GM04504 (cell line): ENCODE results near the gene SRR.
A peak's percentile ranks its signal among the peaks of the same experiment; 100 is the strongest.
"Not testable (repeated sequence)": the region's sequence is repeated elsewhere in the genome, so short reads cannot be mapped to it uniquely, and the experiment has no call there.

Experiments
- DNase-seq: peaks from one replicate; pipeline ENCODE4 v3.0.0-alpha.2; 2012; ENCODE audit warnings: low read depth

The SRR gene

DNA sequence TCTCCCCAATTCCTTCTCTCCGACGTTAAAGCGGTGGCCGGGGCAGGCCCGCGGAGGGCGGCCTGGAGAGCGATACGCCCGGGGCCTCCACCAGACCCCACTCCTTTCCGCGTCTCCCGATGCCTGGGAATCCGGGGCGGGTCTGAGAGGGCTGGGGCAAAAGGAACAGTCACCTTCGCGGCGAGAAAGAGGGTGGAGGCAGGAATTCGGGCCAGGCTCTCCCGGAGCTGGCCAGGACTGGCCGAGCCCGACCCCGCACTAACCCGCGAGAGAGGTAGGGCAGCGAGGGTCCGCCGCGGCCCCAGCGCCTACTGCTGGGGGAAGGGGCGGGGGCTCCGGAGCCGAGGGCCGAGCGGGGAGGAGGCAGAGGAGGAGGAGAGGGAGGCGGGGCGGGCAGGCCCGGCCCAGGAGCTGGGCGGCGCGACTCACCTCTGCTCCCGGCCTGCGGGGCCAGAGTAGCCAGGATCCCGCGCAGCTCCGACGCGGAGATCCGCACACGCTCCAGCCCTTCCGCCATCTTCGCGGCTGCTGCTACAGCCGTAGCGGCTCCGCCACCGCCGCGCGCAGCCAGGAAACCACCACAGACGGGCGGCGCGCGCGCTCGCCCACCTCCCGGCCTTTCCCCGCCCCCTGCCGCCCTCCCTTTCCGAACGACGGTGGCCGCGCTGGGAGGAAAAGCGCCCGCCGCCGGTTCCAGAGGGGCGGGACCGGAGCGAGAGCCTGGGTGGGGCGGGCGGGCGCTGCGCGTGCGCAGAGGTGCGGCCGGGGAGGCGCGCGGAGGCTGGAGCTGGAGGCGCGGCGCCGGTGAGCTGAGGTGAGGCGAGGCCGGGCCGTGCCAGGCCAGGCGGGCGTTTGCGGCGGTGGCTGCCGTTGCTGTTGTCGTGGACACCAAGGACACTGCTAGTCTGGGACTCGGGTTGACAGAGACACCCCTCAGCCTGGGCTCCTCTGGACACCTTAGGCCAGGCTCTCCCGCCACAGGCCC is at the start of gene SRR, which contains the start of gene SMG6:
Gene SRR, plus strand, starts transcription at position 747 of the 985 bp plus-strand sequence. CDS start 11,611 bp downstream, outside the sequence.
Gene SMG6, minus strand, starts transcription at position 582 of the 985 bp plus-strand sequence. Its CDS starts 65 bp downstream, at position 517.
- peak; percentile 79 for DNase-seq

DNA sequence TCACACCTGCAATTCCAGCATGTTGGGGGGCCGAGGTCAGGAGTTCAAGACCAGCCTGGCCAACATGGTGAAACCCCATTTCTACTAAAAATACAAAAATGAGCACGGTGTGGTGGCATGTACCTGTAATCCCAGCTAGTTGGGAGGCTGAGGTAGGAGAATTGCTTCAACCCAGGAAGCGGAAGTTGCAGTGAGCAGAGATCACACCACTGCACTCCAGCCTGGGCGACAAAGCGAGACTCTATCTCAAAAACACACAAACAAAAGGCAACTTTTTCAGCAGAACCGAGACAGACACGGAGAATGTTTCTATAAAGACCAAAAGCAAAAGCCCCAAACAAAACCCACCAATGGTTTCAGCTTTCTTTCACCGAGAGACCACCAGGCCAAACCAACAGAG is 44.9 kb upstream of the SRR start:
- DNase-seq: not testable (repeated sequence)

DNA sequence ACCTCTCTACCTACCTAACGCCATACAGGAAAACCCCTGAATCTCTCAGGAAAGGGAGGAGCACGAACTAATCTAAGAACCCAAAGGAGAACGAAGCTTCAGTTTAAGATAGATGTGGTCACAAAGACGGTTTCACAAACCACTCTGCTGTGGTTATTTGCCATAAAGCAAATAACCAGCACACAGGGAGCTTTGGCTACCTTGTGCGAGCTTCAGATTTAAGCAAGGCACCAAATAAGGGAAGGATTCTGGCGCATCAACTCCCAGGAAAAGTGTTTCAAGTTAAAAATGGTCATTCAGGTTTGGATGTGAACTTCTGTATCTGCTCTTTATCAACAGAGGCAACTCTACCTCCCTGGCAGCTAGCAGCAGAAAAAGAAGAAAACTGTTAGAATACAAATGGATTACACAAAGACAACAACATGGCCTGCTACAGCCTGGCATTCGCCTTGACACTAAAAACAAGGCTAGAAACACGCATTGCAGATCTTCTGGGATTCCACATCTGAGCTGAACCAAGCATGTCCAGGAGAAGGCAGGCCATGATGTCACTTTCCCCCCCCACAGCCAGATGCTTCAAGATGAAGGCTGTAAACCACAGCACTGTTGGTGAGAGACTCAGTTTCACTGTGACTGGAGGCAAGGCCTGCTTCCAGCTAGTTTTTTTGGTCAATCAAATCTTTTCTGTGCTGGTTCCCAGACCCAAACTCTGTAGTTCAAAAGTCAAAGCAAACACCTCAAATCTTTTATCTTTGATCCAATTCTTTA is 43.8 kb upstream of the SRR start:
- no peak for DNase-seq

DNA sequence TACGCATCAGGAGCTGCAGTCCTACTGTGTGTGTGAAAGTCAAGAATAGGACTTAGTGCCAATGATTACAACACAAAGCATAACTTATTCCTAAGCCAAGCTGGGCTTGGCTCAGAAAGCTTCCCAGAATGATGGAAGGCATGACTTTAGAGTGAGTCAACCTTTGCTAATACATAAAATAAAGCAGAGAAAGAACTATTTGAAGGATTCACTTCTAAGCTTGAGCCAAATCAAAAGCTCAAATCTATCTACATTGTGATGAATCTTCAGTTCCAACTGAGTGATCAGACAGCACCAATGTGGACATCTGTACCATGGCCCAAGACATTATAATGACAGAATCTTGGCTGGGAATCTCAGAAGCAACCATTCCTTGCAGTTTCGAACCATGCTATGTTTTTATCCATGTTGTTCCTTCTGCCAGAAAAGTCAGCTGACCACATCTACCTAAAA is 41.6 kb upstream of the SRR start:
- peak; percentile 75 for DNase-seq

DNA sequence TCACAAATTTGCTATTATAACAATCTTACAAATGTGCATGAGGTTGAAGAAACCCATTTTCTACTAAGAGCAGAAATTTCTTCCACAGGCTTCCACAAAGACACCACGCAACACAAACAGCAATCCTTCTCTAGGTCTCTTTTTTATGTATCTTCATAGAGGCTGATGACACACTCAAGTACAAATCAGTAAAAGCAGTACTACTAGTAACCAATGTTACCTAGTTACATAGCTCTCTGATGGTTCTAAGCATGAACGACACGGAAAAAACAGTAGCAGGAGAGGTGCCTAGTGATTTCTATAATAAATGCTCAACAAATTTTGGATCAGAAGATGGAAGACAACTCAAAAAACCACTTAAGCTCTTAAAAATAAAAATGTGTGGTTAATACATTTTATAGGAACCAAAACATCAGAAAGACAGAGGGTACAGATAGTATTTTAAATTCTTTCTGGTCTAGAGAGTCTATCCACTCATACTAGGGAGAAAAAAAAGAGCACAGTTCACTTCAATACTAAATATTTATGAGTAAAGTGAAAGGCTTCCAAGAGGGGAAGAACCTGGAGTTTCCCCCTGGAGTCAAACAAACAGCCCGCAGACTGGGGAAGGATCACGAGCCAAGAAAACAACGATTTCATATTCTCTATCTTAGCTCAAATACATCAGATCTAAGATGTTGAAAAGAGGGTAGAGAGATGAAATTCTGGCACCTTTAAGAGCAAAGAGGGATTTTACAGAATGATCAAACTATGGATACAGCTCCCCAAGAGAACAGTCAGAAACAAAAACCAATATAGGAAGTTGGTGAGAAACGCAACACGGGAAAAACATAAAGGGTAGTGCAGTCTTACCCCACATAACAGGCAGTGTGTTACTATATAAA is 40.3 kb upstream of the SRR start:
- DNase-seq: no peak

- no peak for DNase-seq
These were observed 39.5 kb upstream of the SRR start for GRCh38 chr17:2264067-2264860.

- DNase-seq: not testable (repeated sequence)
These were observed 38.6 kb upstream of the SRR start for GRCh38 chr17:2265166-2265565.

DNA sequence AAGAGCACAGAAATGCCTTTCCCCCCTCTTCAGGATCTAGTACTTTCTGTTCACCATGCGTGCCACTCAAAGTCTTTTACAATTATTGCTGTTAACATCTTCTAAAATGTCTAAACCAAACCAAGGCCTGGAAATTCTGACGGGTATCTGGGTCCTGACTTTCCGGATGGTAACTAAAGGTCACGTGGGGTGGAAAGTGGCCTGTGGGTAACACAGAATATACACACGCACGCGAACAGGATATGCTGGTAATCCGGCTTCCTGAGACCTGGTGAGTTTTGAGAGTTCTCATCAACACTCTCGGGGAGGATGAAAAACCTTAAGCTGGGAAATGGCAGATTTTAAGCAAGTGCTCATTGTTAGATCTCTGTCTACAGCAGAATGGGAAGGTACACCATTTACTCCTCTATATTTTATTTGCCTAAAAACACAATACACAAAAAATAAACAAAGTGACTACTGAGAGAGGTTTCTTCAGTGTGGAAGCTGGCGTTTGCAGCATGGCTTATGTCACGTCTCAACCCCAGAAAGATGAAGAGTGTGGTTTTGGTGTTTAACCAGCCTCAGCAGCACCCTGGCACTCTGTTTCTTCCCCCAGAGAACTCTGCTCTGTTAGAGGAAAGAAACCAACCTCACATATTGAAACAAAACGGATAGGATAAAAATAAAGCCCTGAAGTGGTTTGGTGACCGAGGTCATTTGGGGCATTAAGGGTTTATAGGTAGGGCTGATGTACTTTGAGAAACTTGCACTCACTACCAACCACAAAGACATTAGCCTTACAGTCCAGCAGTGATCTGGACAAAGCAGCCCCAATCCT is 37.5 kb upstream of the SRR start:
- no peak for DNase-seq

- DNase-seq: no peak
These were observed 36.9 kb upstream of the SRR start for GRCh38 chr17:2266865-2267228.

GRCh38 chr17:2267354-2267753 is 36.4 kb upstream of the SRR start:
- DNase-seq: no peak

DNA sequence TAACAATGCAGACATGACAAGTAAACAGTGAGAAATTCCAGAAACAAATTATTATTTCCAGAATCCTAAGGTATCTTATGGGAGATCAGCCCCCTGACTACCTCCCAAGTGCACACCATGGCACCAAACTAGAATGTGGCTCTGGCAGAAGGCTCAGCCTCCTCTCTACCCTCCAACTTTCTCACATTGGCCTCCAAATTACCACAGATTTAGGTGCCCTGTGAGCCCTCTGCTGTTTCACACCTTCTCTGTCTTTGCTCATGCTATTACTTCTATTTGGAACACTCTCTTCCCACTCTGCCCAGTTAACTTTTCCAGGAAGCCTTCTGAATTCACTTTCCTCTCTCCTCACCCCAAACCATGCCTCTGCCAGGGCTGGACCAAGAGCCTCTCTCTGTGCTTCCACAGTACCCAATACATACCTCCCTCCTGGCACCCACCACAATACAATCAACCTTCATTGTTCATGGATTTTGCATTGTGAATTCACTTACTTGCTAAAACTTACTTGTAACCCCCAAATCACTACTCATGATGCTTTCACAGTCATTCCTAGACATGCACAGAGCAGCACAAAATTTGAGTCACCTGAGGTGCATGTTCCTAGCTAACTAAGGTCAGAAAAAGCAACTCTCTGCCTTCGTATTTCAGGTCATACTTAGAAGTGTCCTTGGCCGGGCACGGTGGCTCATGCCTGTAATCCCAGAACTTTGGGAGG is 31.6 kb upstream of the SRR start:
- DNase-seq: no peak

GRCh38 chr17:2274414-2274813 is 29.3 kb upstream of the SRR start:
- no peak for DNase-seq

GRCh38 chr17:2275722-2276121 is 28.0 kb upstream of the SRR start:
- no peak for DNase-seq

- no peak for DNase-seq
These were observed 26.1 kb upstream of the SRR start for GRCh38 chr17:2277429-2278170.

GRCh38 chr17:2279707-2280106 is 24.0 kb upstream of the SRR start:
- no peak for DNase-seq

GRCh38 chr17:2282297-2282873 is 21.4 kb upstream of the SRR start:
- peak; percentile 76 for DNase-seq

- no peak for DNase-seq
These were observed 20.4 kb upstream of the SRR start for GRCh38 chr17:2283302-2283701.

- no peak for DNase-seq
These were observed 13.8 kb upstream of the SRR start for GRCh38 chr17:2289878-2290478.
